CD4-positive, CD25-positive, alpha-beta regulatory T cell (primary cell): ENCODE results near the gene CARHSP1. TPM values are rescaled to one million over a fixed set of nuclear protein-coding genes. Genes with fewer than 3 reads are reported as not detected.

Experiments
- ATAC-seq, 2 donors: fragments of 150-1000 bp; cut with Tn5 transposase; one replicate each; pipeline ENCODE4 v1.10.0; 2021; ENCODE audit warnings: low read depth in 2 of 2, moderate number of reproducible peaks in 2 of 2, moderate library complexity in 1 of 2
- DNase-seq, 3 donors: peaks; one replicate each; pipeline versions ENCODE4 v3.0.0 to v3.0.0-alpha.2; 2012 to 2022; ENCODE audit warnings: mixed read lengths in 1 of 3
- H3K27ac ChIP-seq: one replicate; pipeline ENCODE4 v1.7.0; 2013; ENCODE audit warnings: mild to moderate bottlenecking, low read length; ENCODE audit not compliant: insufficient read depth, poor library complexity, severe bottlenecking
- H3K27me3 ChIP-seq: one replicate; pipeline ENCODE4 v1.7.0; 2013; ENCODE audit warnings: low read length; ENCODE audit not compliant: control insufficient read depth, insufficient read depth
- H3K36me3 ChIP-seq: one replicate; pipeline ENCODE4 v1.7.0; 2013; ENCODE audit warnings: mild to moderate bottlenecking, low read length, moderate library complexity; ENCODE audit not compliant: control insufficient read depth, insufficient read depth
- H3K4me1 ChIP-seq: 2 replicates; pipeline ENCODE4 v1.7.0; 2013; ENCODE audit warnings: mild to moderate bottlenecking, low read length; ENCODE audit not compliant: insufficient read depth, control insufficient read depth, poor library complexity, severe bottlenecking
- H3K4me3 ChIP-seq: one replicate; pipeline ENCODE4 v1.7.0; 2013; ENCODE audit warnings: low read depth, mild to moderate bottlenecking, low read length, moderate library complexity
- H3K9me3 ChIP-seq, 2 experiments: 1 replicate in 1 of 2; 2 replicates in 1 of 2; pipeline ENCODE4 v1.7.0; 2013; ENCODE audit warnings: low read length in 2 of 2, mild to moderate bottlenecking in 1 of 2, moderate library complexity in 1 of 2; ENCODE audit not compliant: control insufficient read depth in 2 of 2
- H3K27ac Mint-ChIP-seq, 3 donors: one replicate each; pipeline ENCODE4 v1.8.0; 2020 to 2022; ENCODE audit warnings: mild to moderate bottlenecking in 3 of 3, mixed read lengths in 3 of 3, moderate library complexity in 2 of 3
- H3K27me3 Mint-ChIP-seq: one replicate; pipeline ENCODE4 v1.8.0; 2022; ENCODE audit warnings: mild to moderate bottlenecking, mixed read lengths
- H3K36me3 Mint-ChIP-seq: one replicate; pipeline ENCODE4 v1.8.0; 2020; ENCODE audit warnings: mixed read lengths
- H3K4me1 Mint-ChIP-seq, 4 donors: one replicate each; pipeline ENCODE4 v1.8.0; 2020 to 2022; ENCODE audit warnings: mixed read lengths in 4 of 4, mild to moderate bottlenecking in 1 of 4
- H3K4me3 Mint-ChIP-seq, 4 donors: one replicate each; pipeline ENCODE4 v1.8.0; 2020 to 2022; ENCODE audit warnings: mild to moderate bottlenecking in 4 of 4, mixed read lengths in 4 of 4, moderate library complexity in 3 of 4
- H3K9me3 Mint-ChIP-seq, 7 donors: one replicate each; pipeline ENCODE4 v1.8.0; 2020 to 2022; ENCODE audit warnings: mixed read lengths in 7 of 7, mild to moderate bottlenecking in 3 of 7, moderate library complexity in 2 of 7
- polyA plus RNA-seq, 4 donors: library from polyadenylated mRNA; unstranded; fragments of 300-500 nt; fragmentation: Illumina TruSeq; gene quantifications; one replicate each; pipeline ENCODE4 v1.2.3, GENCODE V29; 2021
- total RNA-seq: library from RNA; stranded (reverse); gene quantifications from one replicate; pipeline ENCODE4 v1.2.3, GENCODE V29; 2022

The CARHSP1 gene
- total and polyA plus RNA-seq, 5 donors from 2014 or later: 55.3 to 94.8 (median 74.8) TPM

GRCh38 chr16:8908810-8909468, 40.1 kb upstream of the CARHSP1 start:
- Mint-ChIP-seq H3K4me3 (no peak overlapping the region), H3K4me1 (peaks cover 4 to 16% (median 11%) of the 10 kb centered on the region in 4 donors), H3K36me3 (peaks cover 56% of the 10 kb centered on the region), H3K9me3 (no peaks in the 10 kb centered on the region), H3K27ac (peak overlapping the region; percentile 3 to 76 (median 71)), H3K27me3 (no peaks in the 10 kb centered on the region)
- DNase-seq: peak in 1 of 3 donors; percentile 63
- ATAC-seq: peak in 1 of 2 donors; percentile 19
- H3K27me3 ChIP-seq: no peaks in the 10 kb centered on the region
- peaks cover 94% of the 10 kb centered on the region for H3K36me3 ChIP-seq
- no peaks in the 10 kb centered on the region for H3K4me1 ChIP-seq
- no peaks in the 10 kb centered on the region for H3K9me3 ChIP-seq
- no peak overlapping the region for H3K27ac ChIP-seq
- H3K4me3 ChIP-seq: no peak overlapping the region

- Histone ChIP-seq H3K36me3 (peaks cover 95% of the 10 kb centered on the region), H3K4me1 (no peaks in the 10 kb centered on the region), H3K27ac (no peak overlapping the region), H3K27me3 (no peaks in the 10 kb centered on the region), H3K9me3 (no peaks in the 10 kb centered on the region), H3K4me3 (no peak overlapping the region)
- Mint-ChIP-seq H3K9me3 (no peaks in the 10 kb centered on the region), H3K4me3 (no peak overlapping the region), H3K27ac (no peak overlapping the region), H3K27me3 (no peaks in the 10 kb centered on the region), H3K4me1 (peaks cover 4 to 16% (median 11%) of the 10 kb centered on the region in 4 donors), H3K36me3 (peaks cover 57% of the 10 kb centered on the region)
- no peak for ATAC-seq
- DNase-seq: no peak
Observed at GRCh38 chr16:8907096-8907495, 38.3 kb upstream of the CARHSP1 start.

GRCh38 chr16:8905795-8906591, 37.2 kb upstream of the CARHSP1 start:
- no peaks in the 10 kb centered on the region for H3K4me1 ChIP-seq
- H3K36me3 ChIP-seq: peaks cover 95% of the 10 kb centered on the region
- no peaks in the 10 kb centered on the region for H3K9me3 ChIP-seq
- Mint-ChIP-seq H3K36me3 (peaks cover 59% of the 10 kb centered on the region), H3K4me1 (peaks cover 4 to 10% (median 9%) of the 10 kb centered on the region in 4 donors), H3K27me3 (no peaks in the 10 kb centered on the region), H3K27ac (peak overlapping the region in 2 of 3 donors; percentile 1 to 20), H3K9me3 (no peaks in the 10 kb centered on the region), H3K4me3 (no peak overlapping the region)
- H3K27ac ChIP-seq: no peak overlapping the region
- no peak for ATAC-seq
- H3K4me3 ChIP-seq: no peak overlapping the region
- no peaks in the 10 kb centered on the region for H3K27me3 ChIP-seq
- no peak for DNase-seq

- Histone ChIP-seq H3K27ac (no peak overlapping the region), H3K4me3 (no peak overlapping the region), H3K9me3 (no peaks in the 10 kb centered on the region), H3K36me3 (peaks cover 95% of the 10 kb centered on the region), H3K4me1 (no peaks in the 10 kb centered on the region), H3K27me3 (no peaks in the 10 kb centered on the region)
- no peaks in the 10 kb centered on the region for H3K9me3 Mint-ChIP-seq
- H3K27me3 Mint-ChIP-seq: no peaks in the 10 kb centered on the region
- DNase-seq (peak in 2 of 3 donors; percentile 35 to 65), ATAC-seq (peak; percentile 35 to 54)
- peaks cover 2 to 9% (median 6%) of the 10 kb centered on the region in 4 donors for H3K4me1 Mint-ChIP-seq
- H3K27ac Mint-ChIP-seq: peak overlapping the region in 2 of 3 donors; percentile 1 to 52
- peaks cover 62% of the 10 kb centered on the region for H3K36me3 Mint-ChIP-seq
- H3K4me3 Mint-ChIP-seq: no peak overlapping the region
Observed at GRCh38 chr16:8905168-8905762, 36.5 kb upstream of the CARHSP1 start.

- DNase-seq (no peak), ATAC-seq (no peak)
- Mint-ChIP-seq H3K27me3 (no peaks in the 10 kb centered on the region), H3K9me3 (no peaks in the 10 kb centered on the region), H3K27ac (no peak overlapping the region), H3K4me3 (no peak overlapping the region), H3K36me3 (peaks cover 67% of the 10 kb centered on the region), H3K4me1 (peaks cover under 1 to 4% (median 2%) of the 10 kb centered on the region in 4 donors)
- H3K4me3 ChIP-seq: no peak overlapping the region
- no peaks in the 10 kb centered on the region for H3K27me3 ChIP-seq
- no peak overlapping the region for H3K27ac ChIP-seq
- no peaks in the 10 kb centered on the region for H3K4me1 ChIP-seq
- peaks cover 96% of the 10 kb centered on the region for H3K36me3 ChIP-seq
- no peaks in the 10 kb centered on the region for H3K9me3 ChIP-seq
Observed at GRCh38 chr16:8904018-8904430, 35.2 kb upstream of the CARHSP1 start.

GRCh38 chr16:8903004-8903403, 34.2 kb upstream of the CARHSP1 start:
- Mint-ChIP-seq H3K4me1 (peaks cover 0 to 5% (median 0%) of the 10 kb centered on the region in 4 donors), H3K36me3 (peaks cover 72% of the 10 kb centered on the region), H3K9me3 (no peaks in the 10 kb centered on the region), H3K4me3 (no peak overlapping the region), H3K27me3 (no peaks in the 10 kb centered on the region), H3K27ac (no peak overlapping the region)
- no peaks in the 10 kb centered on the region for H3K9me3 ChIP-seq
- peaks cover 96% of the 10 kb centered on the region for H3K36me3 ChIP-seq
- H3K4me3 ChIP-seq: no peak overlapping the region
- DNase-seq (no peak), ATAC-seq (no peak)
- H3K27ac ChIP-seq: no peak overlapping the region
- H3K27me3 ChIP-seq: no peaks in the 10 kb centered on the region
- H3K4me1 ChIP-seq: no peaks in the 10 kb centered on the region

- Histone ChIP-seq H3K36me3 (peaks cover 94% of the 10 kb centered on the region), H3K27ac (no peak overlapping the region), H3K9me3 (no peaks in the 10 kb centered on the region), H3K4me3 (no peak overlapping the region), H3K27me3 (no peaks in the 10 kb centered on the region), H3K4me1 (no peaks in the 10 kb centered on the region)
- peaks cover 0 to 5% (median 0%) of the 10 kb centered on the region in 4 donors for H3K4me1 Mint-ChIP-seq
- H3K27ac Mint-ChIP-seq: peak overlapping the region in 1 of 3 donors; percentile 60
- DNase-seq (no peak), ATAC-seq (no peak)
- no peaks in the 10 kb centered on the region for H3K9me3 Mint-ChIP-seq
- peaks cover 66% of the 10 kb centered on the region for H3K36me3 Mint-ChIP-seq
- no peaks in the 10 kb centered on the region for H3K27me3 Mint-ChIP-seq
- H3K4me3 Mint-ChIP-seq: no peak overlapping the region
Observed at GRCh38 chr16:8901320-8901861, 32.6 kb upstream of the CARHSP1 start.
